CD1c-positive myeloid dendritic cell (primary cell): ENCODE data around the gene LRRC49.

ENCODE experiments used
- DNase-seq: peaks from one replicate; pipeline ENCODE4 v3.0.0-alpha.2; 2016; ENCODE audit errors: extremely low spot score

Gene LRRC49

DNA sequence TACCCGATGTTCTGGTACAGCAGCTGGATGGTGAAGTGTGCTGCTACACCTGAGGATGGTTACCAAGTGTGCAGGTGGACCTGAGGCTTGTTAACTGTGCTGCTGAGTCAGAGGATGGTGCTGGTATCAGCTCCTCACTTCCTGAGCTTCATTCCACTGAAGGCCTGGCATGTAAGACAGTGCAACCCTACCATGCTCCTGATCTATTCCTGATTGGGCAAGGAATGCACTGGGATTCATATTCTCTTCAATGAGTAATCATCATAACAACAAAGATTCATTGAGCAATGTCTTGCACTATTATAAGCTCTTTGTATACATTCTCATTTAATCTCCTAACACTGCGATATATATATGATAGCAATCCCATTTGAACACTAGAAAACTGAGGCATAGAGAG lies 159.7 kb downstream of the LRRC49 start:
- DNase-seq: no peak

DNA sequence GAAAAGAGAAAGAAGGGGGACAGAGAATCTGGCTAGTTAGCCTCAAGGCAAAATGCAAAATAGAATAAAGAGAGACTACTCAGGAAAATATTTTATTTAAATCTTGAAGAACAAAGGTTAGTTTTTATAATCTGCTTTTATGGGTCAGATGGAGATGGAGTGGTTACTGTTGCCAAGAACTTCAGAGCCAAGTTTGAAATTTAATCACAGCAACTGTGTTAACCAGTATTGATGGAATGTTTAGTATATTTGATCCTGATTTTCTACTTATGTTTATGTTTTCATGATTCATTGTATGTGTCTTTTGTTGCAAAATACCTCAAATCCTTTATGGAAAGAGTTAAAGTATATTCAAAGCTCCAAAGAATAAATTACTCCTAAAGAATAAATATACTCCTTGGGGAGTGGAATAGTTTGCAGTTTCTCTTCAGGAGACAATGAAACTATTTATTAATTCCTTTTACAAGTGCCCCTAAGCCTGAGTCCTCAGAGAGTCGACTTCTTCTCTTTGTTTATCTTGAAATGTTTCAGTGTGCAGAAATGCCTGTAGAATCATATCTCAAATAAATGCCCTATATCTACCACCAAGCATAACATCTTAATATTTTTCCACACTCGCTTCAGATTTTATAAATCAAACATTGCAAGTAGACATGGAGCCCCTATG lies 161.8 kb downstream of the LRRC49 start:
- no peak for DNase-seq

DNA sequence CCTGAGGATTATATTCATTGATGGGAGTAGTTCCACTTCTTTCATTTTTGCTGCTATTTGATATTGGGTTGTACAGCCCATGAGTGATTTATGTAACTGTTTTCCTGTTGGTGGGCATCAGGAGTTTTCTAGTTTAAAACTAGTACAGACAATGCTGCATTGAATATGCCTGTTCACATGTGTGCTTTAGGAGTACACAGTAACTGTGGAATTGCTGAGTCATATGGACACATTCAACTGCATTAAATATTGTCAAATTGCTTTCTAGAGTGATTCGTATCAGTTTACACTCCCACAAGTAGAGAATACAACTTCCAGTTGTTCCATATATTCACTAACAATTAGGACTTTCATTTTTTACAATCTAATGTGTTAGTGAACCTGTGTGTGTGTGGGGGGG lies 162.8 kb downstream of the LRRC49 start:
- DNase-seq: no peak

DNA sequence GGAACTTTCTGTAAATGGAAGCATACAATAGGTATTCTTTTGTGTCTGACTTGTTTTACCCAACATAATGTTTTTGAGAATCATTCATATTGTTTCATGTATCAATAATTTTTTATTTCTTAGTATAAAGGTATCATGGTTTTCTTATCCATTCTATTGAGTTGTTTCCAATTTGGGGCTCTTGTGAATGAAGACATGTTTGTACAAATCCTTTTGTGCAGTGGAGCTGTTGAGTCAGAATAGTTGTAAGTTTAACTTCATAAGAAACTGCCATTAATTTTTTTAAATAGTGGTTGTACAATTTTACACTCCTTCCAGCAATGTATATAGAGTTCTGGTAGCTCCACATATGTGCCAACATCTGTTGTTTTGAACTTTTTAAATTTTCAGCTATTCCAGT lies 163.5 kb downstream of the LRRC49 start:
- DNase-seq: no peak

DNA sequence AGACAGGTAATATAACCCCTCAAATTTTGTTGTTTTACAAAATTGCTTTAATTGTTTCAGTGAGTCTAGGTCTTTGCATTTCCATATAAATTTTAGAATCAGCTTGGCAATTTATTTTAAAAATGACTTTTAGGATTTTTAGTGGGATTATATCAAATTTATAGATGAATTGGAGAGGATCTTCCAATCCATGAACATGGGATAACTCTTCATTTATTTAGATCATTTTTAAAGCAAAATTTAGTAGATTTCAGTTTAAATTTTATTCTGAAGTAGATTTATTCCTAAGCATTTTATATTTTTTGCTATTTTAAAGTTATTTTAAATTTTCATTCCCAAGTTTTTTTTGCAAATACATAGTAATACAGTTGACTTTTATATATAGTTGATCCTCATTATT lies 164.5 kb downstream of the LRRC49 start:
- no peak for DNase-seq

DNA sequence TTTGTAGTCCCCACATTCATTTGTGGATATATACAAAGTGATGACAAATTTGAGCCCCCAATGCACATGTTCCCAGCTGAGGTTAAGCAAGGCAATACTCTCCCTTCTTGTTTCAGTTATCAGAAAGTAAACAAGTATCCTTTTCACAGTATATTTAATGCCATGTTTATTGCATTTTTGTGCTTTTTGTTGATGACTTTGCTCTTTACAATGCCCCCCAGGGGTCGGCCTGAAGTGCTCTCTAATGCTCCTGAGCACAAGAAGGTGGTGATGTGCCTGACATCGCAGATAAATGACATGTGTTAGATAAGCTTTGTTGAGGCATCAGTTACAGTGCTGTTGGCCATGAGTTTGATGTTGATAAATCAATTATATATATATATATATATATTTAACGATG lies 165.0 kb downstream of the LRRC49 start:
- DNase-seq: no peak

DNA sequence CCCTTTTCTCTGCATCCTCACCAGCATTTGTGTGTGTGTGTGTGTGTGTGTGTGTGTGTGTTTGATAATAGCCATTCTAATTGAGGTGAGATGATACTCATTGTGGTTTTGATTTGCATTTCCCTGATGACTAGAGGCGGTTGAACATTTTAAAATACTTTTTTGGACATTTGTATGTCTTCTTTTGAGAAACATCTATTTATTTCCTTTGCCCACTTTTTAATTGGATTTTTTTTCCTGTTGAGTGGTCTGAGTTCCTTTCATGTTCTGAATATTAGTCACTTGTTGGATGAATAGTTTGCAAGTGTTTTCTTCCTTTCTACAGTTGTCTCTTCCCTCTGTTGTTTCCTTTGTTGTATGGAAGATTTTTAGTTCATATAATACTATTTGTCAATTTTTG lies 168.4 kb downstream of the LRRC49 start:
- DNase-seq: no peak

DNA sequence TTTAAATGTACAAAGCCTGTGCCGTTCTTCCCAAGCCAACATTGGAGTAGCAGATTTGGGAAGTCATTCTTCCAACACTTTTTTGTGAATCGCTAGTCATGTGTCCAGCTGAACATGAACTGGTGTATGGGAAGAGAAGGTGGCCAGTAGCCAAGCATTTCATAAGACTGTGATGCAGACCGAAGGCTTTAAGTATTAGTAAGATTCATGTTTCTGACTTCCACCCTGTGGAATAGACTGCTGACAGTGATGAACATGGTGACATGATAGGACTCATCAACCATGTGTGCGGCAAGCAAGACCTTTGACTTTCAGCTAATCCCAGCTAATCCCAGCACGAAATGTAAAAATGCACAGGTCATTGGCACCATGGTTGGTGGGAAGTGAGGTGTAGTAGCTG lies 174.4 kb downstream of the LRRC49 start:
- no peak for DNase-seq

DNA sequence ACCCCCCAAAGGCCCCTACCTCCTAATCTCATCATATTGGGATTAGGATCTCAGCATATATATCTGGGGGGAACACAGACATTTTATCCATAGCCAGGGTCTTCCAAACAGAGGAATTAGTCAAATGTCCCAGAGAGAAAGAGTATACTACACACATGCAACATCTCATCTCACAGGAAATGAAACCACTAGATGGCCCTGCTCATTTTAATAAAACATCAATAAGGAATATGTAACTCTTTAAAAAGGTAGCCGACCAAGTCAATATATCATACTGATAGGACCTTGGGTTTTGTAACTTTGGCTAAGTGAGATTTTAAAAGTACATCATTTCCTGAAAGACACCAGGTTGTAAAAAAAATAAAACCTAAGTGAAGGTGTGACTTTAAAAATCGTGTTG lies 177.1 kb downstream of the LRRC49 start:
- no peak for DNase-seq

DNA sequence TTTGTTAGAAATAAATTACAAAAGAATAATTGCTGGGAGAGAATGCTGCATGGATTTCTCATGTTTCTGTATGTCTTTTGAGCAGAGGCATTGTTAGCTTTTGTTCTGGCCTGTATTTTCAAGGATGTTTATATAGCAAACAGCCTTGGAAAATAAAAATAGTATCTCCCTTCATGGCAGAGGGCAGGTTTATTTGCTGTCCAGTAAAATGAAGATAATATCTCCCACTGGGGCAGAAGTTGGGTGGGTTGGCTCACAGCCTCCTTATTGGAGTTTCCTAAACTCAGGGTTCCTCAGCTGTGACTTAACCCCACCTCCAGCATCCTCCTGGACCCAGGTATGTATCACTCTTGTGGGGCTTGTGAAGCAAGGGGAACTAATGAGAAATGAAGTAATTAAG lies 178.9 kb downstream of the LRRC49 start:
- DNase-seq: no peak

DNA sequence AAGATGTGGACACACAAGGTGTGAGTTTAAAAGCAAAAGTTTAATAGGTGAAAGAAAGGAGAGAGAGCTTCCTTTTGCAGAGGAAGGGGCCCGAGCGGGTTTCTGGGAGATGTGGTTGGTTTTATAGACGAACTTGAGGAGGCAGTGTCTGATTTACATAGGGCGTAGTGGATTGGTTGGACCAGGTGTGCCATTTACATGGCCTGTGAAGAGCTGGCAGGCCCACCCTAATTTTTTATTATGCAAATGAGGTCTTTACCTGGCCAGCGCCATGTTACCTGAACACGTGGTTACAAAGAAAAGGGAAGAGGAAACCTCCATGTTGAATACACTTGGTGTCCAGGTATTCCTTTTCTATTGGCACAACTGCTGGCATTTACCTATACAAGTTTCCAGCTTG lies 179.8 kb downstream of the LRRC49 start:
- no peak for DNase-seq

DNA sequence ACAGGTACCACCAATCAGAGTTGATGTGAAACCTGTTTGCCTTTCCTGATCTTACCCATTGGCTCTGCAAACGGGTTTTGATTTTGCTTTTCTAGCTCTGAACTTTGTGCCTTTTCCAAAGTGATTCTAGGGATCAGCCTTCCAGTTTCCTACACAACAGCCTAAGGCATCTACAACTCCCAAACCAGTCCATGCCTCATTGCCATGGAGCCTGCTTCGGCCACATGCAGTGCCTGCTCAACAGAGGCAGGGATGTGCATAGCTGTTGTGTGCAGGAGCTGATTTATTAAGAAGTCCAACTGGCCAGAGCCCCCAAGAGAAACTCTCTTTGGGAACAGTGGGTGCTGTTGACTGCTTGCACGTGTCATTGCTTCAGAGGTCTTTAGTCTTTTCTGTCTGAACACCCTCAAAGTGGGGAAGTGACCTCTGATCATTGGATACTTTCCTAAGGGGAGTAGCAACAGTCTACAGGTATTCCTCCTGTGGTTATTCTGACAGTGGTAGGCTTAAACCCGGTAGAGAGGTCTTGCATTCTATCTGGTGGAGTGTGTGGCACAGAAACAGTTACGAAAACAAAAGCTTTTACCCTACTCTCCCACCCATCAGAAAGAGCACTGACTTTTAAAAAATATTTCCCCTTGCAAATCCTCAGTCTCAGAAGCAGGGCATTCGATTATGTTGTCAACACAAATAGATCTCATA lies 186.0 kb downstream of the LRRC49 start:
- DNase-seq: no peak

DNA sequence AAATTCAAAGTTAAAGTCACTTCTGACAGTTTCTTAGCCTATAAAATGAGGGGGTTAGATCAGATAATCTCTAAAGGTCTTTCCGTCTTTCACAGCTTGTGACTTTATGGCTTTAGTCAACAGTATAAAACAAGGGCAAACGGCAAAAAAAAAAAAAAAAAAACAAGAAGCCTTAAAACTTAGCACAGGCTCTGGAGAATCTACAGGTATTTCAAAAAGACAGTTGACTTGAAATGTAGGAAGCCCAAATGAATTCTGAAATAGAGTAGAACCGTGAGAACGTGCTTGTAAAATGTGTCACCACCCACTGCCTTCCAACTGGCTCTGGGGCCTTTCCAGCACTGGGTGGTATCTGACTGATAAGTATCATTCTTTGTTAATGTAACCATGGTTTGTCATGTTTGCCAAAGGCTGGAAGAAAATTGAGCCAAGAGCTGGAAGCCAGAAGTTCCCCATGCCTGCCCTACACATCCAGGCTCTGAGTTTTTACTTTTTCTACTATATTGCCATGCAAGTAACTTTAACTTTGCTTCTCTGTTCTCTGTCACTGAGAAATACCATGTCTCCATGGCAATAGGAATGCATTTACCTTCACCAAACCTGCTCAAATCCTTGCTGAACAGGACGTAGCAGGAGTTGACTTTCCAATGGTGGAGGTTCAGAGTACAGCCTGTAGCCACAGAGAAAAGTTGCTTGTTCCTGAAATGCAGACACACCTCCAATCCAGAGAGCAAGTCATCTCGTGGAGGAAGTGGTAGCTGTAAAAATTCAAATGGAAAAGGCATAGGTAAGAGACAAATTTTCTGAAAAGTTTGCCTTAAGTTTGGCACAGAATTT lies 186.8 kb downstream of the LRRC49 start:
- no peak for DNase-seq

DNA sequence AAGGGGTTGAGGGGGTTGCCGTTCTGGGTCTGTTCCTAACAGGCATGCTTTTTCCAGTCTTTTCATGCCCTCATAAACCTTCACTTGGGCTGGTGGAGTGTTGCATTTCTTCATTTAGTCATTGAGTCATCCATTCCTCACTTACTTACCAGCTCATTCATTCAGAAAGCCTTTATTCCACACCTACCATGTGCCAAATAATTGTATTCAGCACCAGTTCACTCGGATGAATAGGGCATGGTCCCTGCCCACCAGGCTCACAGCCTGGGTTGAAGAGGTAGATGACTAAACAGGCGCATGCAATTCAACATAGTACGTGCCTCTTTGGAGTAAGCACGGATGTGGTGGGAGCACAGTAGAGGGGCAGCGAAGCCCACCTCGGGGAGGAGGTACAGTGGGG lies 187.5 kb downstream of the LRRC49 start:
- DNase-seq: no peak

DNA sequence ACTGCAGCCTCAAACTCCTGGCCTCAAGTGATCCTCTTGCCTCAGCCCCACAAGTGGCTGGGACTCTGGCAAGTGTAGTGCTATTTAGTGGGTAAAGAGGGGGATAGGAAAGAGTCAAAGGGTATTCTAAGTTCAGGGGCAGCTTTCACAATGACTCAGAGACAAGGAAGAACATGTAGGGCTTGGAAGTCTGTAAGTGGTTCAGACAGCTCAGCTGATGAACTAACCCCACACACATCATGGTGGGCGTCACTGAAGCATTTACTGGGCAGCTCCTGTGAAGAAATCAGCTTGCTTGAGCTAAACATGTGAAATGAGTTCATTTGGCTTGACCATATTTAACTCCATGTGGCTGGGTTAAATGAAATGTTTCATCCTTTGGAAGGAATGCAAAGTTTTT lies 188.1 kb downstream of the LRRC49 start:
- DNase-seq: no peak

DNA sequence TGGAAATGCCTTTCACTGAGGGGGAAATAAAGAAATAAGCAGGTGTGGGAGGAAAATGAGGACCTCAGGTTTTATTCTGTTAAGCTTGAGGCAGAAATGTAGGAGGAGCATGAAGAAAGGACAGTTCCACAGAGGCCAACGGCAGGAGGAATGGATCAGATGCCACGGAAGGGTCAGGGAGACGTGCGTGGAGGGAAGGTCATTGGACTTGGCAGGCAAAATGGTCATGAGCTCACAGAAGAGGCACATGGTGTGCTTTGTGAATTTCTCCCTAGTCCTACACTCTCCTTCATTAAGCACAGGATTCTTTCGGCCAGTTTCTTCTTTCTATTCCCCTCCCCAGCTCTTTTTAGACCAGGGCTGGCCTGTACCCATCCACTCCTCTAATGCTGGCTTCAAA lies 190.2 kb downstream of the LRRC49 start:
- DNase-seq: no peak

DNA sequence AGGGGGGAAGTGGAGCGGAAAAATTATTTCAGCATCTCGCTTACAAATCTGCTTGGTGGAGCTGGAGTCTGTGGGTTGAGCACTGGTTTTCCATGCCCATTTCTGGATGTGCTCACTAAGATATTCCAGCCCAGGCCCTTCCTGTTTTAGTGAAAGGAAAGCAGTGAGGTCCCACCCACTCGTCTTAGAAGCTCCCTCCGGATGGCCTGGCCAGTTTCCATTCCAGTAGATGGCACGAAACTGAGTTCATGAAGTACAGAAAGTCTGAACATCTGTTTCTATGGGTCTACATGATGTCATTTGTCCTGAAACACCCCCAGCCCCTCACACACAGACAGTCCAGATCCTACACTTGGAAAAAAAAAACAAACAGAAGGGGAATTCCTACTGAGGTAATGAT lies 190.7 kb downstream of the LRRC49 start:
- no peak for DNase-seq

DNA sequence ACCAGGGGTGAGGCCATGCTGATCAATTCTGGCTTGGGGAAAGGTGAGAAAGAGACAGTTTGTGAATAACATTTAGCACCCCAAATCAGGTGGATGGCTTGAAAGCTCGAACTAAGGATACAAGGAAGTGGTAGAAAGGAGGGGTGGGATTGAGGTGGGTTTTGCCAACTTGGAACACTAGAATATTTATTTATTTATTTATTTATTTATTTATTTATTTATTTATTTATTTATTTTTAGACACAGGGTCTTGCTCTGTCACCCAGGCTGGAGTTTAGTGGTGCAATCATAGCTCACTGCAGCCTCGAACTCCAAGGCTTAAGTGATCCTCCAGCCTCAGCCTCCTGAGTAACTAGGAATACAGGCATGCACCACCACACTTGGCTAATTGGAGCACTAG lies 191.6 kb downstream of the LRRC49 start:
- no peak for DNase-seq

DNA sequence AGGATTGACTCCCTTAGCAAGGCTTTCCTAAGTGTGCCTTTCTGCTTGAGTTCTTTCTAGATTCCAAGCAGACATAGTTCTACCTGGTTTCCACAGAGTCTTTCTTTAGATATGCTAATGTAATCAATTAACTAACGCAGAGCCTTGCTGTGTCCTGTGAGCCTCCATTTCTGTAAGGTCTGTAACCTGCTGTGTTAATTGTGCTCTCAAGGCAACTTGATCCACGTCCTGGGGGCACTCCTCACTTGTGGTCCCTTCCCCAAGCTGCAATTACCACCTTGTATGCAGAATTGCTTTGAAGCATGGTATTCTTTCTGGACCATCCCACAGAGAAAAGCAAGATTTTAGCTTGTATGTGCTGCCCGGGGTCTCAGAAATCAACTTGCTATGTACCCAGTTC lies 193.2 kb downstream of the LRRC49 start:
- DNase-seq: no peak

DNA sequence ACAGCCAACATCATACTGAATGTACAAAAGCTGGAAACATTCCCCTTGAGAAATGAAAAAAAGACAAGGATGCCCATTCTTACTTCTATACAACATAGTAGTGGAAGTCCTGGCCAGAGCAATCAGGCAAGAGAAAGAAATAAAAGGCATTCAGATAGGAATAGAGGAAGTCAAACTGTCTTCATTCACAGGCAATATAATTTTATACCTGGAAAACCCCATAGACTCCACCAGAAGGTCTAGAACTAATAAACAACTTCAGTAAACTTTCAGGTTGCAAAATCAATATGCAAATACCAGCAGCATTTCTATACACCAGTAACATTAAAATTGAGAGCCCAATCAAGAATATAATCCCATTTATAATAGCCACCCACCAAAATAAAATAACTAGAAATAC lies 195.5 kb downstream of the LRRC49 start:
- DNase-seq: no peak

DNA sequence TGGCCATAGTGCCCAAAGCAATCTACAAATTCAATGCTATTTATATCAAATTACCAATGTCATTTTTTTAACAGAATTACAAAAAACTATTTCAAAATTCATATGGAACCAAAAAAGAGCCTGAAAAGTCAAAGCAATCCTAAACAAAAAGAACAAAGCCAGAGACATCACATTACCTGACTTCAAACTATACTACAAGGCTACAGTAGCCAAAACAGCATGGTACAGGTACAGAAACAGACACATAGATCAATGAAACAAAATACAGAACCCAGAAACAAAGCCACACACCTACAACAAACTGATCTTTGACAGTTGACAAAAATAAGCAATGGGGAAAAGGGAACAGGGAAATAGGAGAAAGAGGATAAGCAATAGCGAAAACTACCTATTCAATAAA lies 196.1 kb downstream of the LRRC49 start:
- no peak for DNase-seq

DNA sequence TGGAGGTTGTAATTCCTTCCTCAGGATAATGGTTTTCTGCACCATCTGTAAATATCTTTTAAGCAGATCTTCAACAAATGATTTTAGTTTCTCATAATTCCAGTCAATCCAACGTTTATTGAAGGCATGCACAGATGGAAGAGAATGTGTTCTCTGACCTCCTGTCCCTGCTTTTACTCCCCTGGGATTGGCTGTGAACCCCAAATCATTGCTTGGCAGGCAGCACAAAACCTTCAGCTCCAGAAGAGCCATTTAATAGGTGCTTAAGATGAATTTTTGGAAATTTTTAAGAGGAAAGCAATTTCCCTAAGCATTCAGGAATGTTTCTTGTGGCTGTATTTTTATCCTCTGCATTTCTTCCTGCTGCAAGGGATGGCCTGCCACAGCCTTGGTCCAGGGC lies 197.2 kb downstream of the LRRC49 start:
- no peak for DNase-seq

DNA sequence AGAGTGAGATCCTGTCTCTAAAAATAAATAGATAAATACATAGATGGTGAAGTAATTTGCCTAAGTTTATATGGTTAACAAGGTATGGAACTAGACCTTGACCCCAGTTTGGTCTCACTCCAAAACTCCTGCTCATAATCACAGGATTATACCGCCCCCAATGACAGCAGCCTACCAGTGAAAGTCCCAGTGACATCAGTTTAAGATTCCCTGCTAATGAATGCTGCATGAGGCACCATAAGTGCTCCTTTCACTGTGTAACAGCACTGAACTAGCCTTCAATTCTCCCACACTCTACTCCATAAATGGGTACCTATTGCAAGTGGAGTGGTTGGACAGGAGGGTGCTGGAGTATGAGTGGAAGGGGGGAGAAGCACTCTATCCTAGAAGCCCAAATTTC lies 199.0 kb downstream of the LRRC49 start:
- DNase-seq: no peak
